Hematopoietic multipotent progenitor cell treated with erythropoietin and hydrocortisone succinate and interleukin-3 and kit ligand, for 4 days (in vitro differentiated cells): ENCODE measurements around the gene CTSV.
"Not testable (repeated sequence)": the region's sequence is repeated elsewhere in the genome, so short reads cannot be mapped to it uniquely, and the experiment has no call there.

ENCODE experiments used
- DNase-seq: peaks from one replicate; pipeline ENCODE4 v3.0.0-alpha.2; 2015

CTSV gene

GRCh38 chr9:97039514-97039860 is 545 bp upstream of the CTSV start:
- no peak for DNase-seq

DNA sequence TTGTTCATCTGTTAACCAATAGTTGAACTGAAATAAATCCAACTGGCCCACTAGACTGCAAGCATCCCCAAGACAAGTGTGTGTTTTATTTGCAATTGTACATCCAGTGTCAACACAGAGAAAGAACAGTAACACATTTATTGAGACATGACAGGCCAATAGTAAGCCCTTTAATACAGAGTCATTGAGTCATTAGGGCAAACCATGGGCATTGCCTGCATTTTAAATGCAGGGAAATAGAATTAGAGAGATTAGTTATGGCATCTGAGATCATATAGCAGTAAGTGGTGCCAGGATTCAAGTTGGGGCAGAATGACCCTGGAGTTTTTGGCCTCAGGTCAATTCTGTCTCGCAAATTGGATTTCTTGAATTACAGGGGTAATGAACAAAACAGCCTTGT is 15.4 kb downstream of the CTSV start:
- not testable (repeated sequence) for DNase-seq

DNA sequence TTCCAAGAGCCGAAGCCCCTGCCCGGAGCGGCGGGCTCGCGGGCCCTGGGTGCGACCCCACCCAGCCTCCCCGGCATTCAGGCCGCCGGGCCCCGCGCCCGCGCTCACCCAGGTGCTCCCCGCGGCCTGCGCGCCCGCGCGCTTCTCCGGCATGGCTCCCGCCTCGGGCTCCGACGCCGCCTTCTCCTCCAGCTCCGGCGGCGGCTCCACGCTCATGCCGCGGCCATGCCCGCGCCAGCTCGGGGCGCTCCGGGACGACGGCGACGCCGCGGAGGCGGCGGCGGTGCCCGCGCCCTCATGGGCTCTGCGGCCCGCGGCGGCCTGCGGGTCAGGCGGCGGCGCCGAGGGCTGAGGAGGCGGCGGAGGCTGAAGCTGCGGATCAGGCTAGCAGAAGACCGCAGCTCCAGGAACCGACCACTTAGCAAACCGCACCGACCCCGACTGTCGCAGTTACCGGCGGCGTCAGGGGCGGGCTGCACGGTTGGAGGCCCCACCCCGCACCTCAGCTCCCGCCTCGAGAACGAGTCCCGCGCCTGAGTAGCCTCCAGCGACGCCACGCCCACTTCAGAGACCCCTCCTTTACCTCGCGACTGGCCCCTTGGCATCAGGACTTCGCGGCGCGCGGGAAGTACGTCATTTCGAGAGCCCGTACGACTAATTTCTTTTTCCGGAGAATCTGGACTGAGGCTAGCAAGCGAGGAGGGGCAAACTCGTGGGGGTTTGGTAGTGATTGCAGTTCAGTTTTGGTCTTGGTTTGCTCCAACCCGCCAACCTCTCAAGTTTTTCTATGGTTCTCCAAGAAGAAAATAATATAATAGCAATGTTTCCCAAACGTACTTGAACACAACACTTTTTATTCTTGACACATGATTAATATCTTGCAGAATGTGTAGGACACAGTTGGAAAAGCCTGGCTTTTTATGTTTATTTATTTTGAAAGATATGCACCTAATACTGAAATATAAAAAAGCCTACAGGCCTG is 25.5 kb downstream of the CTSV start:
- peak; percentile 87 for DNase-seq

- DNase-seq, result peak; percentile 28
These were observed 26.3 kb downstream of the CTSV start for GRCh38 chr9:97012617-97013016.

- not testable (repeated sequence) for DNase-seq
These were observed 36.7 kb downstream of the CTSV start for GRCh38 chr9:97002195-97002594.

DNA sequence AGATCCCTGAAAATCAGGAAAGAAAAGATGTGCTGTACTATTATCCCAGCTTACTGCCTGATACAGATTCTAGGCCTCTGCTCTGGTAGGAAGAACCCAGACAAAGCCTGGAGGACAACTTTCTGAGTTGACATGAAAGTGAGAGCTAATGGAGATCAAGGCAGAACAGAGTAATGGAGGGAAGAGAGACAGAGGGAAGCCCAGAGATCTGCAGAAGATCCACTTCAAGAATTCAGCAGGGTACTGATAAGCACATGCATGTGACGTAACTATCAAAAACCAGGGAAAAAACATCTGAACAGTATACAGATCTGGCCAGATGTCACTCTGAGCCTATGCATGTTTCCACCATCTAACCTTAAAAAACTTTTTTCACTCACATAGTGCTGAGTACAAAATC is 37.6 kb downstream of the CTSV start:
- DNase-seq, result not testable (repeated sequence)

DNA sequence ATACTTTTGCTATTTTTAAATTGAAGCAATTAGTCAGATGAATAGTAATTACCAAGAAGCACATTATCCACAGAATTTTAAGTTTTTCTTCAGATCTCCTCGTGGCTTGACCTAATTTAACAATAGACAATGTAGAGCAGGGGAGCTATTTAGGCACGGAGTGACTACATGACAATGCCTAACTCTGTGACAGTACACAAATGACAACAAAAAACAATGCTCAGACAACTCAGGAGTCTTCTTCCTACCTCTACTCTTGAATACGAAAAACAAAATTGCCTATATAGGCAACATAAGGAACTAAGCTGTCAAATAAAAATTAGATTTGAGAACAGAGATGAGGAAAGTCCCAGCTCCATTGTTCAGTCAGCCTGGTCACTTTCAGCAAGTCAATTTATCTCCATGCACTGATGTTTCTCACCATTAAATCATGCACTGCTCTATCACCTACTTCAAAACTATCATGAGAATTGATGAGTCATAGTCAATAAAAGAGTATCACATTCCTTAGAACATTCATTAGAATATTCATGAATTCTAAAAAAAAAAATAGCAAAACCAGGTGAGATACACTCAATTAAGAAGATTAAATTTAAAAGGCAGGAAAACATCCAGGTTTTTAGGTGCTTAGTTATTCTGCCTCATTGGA is 38.7 kb downstream of the CTSV start:
- DNase-seq, result not testable (repeated sequence)

DNA sequence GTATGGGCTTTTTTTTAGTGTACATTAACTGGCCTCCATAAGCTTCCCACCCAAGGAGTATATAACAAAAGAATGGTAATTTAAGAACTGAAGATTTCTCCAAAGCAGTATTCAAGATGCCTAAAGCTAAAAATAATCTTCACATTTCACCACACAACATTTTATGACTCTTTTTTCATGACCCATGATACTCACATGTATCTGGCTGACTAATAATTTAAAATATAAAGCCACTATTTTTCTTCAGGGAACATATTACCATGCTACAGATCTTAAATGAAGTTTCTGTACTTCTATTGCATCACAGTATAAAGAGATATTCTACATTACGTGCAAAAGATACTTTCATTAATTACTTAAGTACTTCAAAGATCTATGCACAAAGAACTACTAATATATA is 39.2 kb downstream of the CTSV start:
- DNase-seq, result not testable (repeated sequence)

DNA sequence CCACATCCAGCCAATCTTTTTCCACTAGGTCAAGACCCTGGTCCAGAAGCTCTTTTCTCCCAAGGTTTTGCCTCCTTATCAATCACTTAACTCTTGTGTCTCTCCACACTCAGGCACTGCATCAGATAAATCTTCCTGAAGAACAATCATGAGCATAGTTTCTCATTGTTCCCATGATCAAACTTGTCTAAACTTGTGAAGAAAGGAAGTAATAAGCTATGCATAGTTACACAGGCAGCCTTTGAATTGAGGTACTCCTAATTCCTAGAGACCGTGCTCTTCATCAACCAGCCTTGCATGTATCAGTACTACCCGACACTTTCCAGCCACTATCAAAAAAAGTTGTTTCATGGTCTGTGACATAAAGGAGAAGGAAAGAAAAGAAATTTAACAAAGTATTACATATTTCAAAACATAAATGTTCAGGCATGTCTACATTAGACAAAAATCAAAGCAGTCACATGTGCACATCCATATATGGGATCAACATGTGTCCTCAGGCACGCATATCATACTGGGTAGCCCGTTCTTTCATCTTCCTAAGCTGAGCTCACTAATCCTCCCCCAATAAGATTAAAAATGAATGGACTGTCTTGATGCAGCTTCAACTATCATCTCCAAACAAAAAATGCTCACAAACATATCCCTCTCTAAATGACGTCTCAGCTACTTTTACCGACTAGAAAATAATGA is 41.8 kb downstream of the CTSV start:
- DNase-seq, result not testable (repeated sequence)

DNA sequence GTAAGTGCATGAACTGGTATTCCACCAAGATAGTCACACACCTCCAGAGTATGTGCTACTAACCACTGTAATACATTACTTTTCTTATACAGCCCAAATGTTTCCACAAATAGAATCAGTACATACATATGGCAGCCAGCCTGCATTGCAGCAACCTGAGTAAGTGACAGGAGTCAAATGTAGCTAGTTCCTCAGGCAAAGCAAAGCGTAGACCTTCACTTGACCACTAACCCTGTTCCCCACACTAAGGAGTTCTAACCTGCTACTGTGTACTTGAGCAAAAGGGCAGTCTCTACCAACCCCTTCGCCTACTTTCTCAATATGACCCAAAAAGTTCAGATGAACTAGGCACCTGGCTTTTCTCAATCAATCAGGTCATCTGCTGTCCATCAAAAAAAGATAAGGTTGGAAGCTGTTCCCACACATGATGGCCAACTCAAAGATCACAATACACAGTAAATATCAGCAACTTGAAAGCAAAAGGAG is 44.4 kb downstream of the CTSV start:
- not testable (repeated sequence) for DNase-seq

- peak; percentile 26 for DNase-seq
These were observed 46.6 kb downstream of the CTSV start for GRCh38 chr9:96992303-96992702.

- not testable (repeated sequence) for DNase-seq
These were observed 49.1 kb downstream of the CTSV start for GRCh38 chr9:96989747-96990318.

DNA sequence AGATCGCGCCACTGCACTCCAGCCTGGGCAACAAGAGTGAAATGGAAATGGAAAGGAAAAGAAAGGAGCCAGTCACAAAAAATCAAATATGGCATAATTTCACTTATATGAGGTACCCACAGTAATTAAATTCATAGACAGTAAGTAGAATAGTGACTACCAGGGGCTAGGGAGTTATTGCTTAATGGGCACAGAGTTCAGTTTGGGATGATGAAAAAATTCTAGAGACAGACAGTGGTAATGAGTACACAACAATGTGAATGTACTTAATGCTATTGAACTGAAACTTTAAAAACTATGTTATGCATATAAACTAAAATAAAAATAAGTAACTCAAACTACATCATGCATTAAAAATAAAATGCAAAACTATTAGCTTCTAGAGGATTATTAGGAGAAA is 54.1 kb downstream of the CTSV start:
- not testable (repeated sequence) for DNase-seq

DNA sequence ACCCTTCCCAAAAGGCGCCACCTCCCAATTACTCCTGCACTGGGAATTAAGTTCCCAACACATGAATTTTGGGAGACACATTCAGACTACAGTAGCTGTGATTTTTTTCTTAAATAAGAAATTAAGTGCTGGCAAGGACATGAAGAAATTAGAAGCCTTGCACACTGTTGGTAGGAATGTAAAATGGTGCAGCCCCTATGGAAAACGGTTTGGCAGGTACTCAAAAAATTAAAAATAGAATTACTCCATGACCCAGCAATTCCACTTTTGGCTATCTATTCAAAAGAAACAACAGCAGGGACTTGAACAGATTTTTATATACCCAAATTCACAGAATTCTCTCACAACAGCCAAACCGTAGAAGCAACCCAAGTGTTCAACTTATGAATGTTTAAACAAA is 54.8 kb downstream of the CTSV start:
- DNase-seq, result not testable (repeated sequence)

GRCh38 chr9:96983496-96984122 is 55.3 kb downstream of the CTSV start:
- DNase-seq, result not testable (repeated sequence)
